GM20431 (cell line): ENCODE data around the gene SLC18B1.

ENCODE experiments used
- in situ Hi-C: fragments of 300-500 bp; cut with MseI, MboI; formaldehyde crosslinking; loops from one replicate; pipeline ENCODE4 v1.15.0; 2020; ENCODE audit warnings: low sequenced_read_pairs; ENCODE audit not compliant: unreplicated experiment

SLC18B1 gene

GRCh38 chr6:132750455-132751248 is 47.8 kb downstream of the SLC18B1 start:
- in situ Hi-C loops, result no loop called here

DNA sequence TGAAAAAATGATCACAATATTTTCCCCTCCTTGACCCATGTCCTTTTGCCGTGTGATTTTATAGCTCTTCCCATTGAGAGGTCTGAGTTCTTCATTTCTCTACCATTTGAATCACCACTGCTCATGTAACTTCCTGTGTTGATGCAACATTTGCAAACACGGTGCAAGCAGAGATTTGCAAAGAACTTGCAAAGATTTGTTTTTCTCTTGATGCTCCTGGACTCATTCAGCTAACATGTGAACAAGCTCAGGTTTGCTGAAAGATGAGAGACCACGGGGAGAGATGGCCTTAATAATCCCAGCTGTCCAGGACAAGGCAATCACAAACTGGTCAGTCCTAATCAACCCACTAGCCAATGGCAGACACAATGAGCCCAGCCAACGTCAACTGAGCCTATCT is 49.3 kb downstream of the SLC18B1 start:
- in situ Hi-C loops, result no loop called here

- in situ Hi-C loops, result no loop called here
These were observed 50.0 kb downstream of the SLC18B1 start for GRCh38 chr6:132748446-132748845.

DNA sequence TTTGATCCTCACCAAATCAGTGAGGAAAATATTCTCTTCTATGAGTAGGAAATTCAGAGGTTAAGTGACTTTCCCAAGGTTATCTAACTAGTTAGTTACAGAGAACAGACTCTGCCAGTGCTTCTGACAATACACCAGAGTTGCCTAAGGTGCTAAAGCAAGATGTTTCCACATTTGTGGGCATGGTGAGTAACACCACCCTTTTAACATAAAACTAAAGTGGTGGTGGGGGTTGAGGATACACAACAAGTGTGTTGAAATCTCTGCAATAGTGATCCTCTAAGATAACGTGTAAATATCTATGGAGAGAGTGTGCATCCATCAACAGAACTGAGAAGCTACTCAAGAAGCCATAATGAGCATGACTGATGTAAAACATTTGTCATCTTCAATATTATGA is 52.4 kb downstream of the SLC18B1 start:
- in situ Hi-C loops, result no loop called here

GRCh38 chr6:132742495-132742894 is 55.9 kb downstream of the SLC18B1 start:
- in situ Hi-C loops, result no loop called here

GRCh38 chr6:132741281-132741680 is 57.2 kb downstream of the SLC18B1 start:
- in situ Hi-C loops, result no loop called here

DNA sequence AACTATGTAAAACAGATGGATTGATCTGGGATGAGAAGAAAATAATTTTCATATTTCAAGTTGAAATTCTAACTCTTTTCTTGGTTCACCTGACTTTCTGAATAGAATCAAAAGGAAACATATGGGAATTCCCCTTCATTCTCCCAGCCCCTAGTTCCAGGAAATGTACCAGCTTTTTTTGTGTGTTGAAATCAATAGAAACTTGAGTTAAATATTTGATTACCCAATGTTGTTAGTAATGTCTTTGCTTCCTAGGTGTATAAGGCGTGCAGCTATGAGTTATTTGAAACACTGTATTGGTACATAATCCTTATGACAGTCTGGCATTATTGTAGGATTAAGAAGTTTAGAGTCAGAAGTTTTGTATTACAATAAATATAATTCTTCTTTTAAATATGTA is 62.2 kb downstream of the SLC18B1 start:
- in situ Hi-C loops, result no loop called here

DNA sequence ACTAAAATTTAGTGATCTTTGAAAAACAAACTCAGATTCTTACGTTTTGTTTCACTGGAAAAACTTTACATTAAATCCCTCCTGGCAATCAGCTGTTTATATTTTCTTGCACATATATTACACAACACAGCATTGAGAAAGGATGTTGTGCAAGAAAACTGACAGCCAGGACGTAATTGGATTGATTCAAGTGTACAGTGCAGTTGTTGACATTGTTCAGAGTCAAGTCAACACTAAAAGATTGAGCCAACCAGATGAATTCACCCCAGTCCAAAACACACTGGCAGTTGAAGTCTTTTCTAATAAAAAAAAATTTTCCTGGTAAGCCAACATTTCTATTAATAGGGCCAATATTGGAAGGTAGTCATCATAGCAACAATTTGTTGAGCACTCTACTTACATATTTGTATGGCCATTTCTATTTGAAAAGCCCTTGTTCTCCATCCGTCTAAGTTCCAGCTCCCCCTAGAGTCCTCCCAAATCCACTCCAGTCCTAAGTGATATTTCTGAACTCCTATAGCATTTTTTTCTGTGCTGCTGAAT is 63.7 kb downstream of the SLC18B1 start:
- in situ Hi-C loops, result no loop called here

- in situ Hi-C loops, result no loop called here
These were observed 64.6 kb downstream of the SLC18B1 start for GRCh38 chr6:132733814-132734213.

- in situ Hi-C loops, result no loop called here
These were observed 65.2 kb downstream of the SLC18B1 start for GRCh38 chr6:132733283-132733682.

- in situ Hi-C loops, result no loop called here
These were observed 67.4 kb downstream of the SLC18B1 start for GRCh38 chr6:132731086-132731485.

GRCh38 chr6:132730560-132730959 is 67.9 kb downstream of the SLC18B1 start:
- in situ Hi-C loops, result no loop called here

DNA sequence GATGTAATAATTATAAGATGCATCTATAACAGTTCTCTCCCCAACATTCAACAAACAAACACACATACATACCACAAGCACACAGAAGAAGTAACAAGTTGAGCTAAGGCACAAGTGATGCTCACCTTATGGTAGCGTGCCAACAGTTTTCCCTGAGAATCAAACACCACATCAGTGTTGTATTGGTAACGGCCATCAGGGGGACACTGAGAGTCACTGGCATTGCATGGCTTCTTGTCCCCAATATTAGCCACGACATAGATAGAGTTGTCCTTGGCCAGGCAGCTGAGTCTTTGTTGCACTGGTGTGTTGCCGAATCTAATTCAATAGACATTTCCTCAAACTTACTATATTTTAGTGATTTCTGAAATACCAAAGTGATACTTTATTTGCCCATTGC is 69.8 kb downstream of the SLC18B1 start:
- in situ Hi-C loops, result no loop called here

DNA sequence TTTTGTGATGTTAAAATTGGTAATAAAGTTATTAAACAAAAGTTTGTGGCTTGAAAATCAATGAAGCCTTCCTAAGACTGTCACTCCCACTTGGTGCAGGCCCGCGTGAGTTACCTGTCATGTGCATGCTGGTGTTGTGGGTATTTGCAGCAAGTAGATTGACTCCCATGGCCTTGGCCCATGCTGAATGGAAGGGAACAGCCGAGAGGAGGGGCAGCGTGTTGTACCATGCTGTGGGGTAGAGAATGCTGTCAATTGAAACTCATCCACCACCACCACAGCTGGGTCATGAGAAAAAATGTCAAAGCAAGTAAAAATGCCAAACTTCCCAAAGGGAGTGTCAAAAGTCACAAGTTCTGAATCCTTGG is 71.8 kb downstream of the SLC18B1 start:
- in situ Hi-C loops, result no loop called here

- in situ Hi-C loops, result no loop called here
These were observed 72.4 kb downstream of the SLC18B1 start for GRCh38 chr6:132725947-132726607.

GRCh38 chr6:132725471-132725870 is 73.0 kb downstream of the SLC18B1 start:
- in situ Hi-C loops, result no loop called here

DNA sequence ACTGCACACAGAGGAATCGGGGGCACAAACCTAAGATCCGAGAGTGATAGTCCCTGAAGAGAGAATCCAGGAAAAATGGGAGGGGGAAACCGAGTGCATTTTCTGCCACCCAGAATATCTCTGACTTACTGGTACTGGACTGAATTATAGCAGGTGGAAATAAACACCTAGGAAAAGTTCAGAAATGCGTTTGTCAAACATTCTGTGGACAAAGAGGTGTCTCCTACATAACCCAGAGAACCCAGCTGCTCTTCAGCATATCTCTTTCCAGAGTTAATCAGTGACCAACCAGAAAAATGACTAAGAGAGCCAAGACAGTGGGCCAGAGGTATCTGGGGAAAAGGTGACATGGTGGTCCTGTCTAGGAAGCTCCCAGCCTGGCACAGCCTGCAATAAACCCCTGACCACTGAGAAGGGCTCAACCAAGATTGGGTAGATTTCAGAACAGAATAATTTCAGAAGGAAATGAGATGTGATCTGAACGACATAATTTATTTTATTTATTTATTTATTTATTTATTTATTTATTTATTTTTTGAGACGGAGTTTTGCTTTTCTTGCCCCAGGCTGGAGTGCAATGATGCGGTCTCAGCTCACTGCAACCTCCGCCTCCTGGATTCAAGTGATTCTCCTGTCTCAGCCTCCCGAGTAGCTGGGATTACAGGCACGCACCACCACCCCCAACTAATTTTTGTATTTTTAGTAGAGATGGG is 78.5 kb downstream of the SLC18B1 start:
- in situ Hi-C loops, result no loop called here
